Endothelial cell of umbilical vein (primary cell): ENCODE results near the gene TUBB4A. TPM values are rescaled to one million over a fixed set of nuclear protein-coding genes. Genes with fewer than 3 reads are reported as not detected.

ENCODE experiments used
- BruUV-seq: library from RNA; stranded (reverse); fragments of 400-500 nt; replicated peaks from 2 replicates; lab custom pipeline; 2021; lab: Mats Ljungman, UMichigan
- CTCF ChIA-PET: fragments of 300-600, 350-600 bp; sonication (Branson Sonifier 250); formaldehyde crosslinking; loops from one replicate; lab custom pipeline; 2021; ENCODE audit warnings: antibody characterized with exemption, inconsistent platforms; lab: Charles Lee
- POLR2A ChIA-PET: fragments of 300-600, 350-600 bp; sonication (Branson Sonifier 250); formaldehyde crosslinking; loops from one replicate; lab custom pipeline; 2021; ENCODE audit warnings: antibody characterized with exemption, inconsistent platforms; lab: Charles Lee
- DNase-seq: peaks from one replicate; pipeline ENCODE4 v3.0.0-alpha.2; 2011; ENCODE audit warnings: low read depth, low spot score
- FAIRE-seq: peaks from 2 replicates; lab custom pipeline; 2011; peaks lifted over from hg19 to GRCh38; lab: Jason Lieb, UNC
- H2AFZ ChIP-seq: 2 replicates; pipeline ENCODE4 v1.6.0; 2012; ENCODE audit warnings: low read depth, low read length, control low read depth, inconsistent platforms
- H3K27ac ChIP-seq: 2 replicates; pipeline ENCODE4 v1.5.1; 2011; ENCODE audit warnings: low read depth, mild to moderate bottlenecking, control low read depth, low read length, moderate library complexity; ENCODE audit not compliant: insufficient read depth
- H3K27me3 ChIP-seq, 2 experiments: 2 replicates each; pipeline versions ENCODE4 v1.6.0 to v1.6.1; 2011; ENCODE audit warnings: low read length in 2 of 2, mixed read lengths in 1 of 2; ENCODE audit not compliant: control insufficient read depth in 2 of 2, insufficient read depth in 2 of 2
- H3K36me3 ChIP-seq, 2 experiments: 2 replicates in 1 of 2; 3 replicates in 1 of 2; pipeline ENCODE4 v1.5.1; 2011; ENCODE audit warnings: low read length in 2 of 2, mild to moderate bottlenecking in 1 of 2, moderate library complexity in 1 of 2; ENCODE audit not compliant: control insufficient read depth in 2 of 2, insufficient read depth in 2 of 2; ENCODE audit errors: extremely low read depth in 1 of 2
- H3K4me1 ChIP-seq: 3 replicates; pipeline ENCODE4 v1.5.1; 2011; ENCODE audit warnings: mild to moderate bottlenecking, low read length; ENCODE audit not compliant: control insufficient read depth, insufficient read depth; ENCODE audit errors: extremely low read depth
- H3K4me2 ChIP-seq: 2 replicates; pipeline ENCODE4 v1.6.1; 2011; ENCODE audit warnings: low read length, control low read depth, mixed read lengths; ENCODE audit not compliant: insufficient read depth
- H3K4me3 ChIP-seq, 3 experiments: fragments of 200-600 bp in 1 of 3; sonication (generic), shearing (Covaris generic) in 1 of 3; replicated peaks in 1 of 3; 2 replicates each; pipeline ENCODE4 v1.5.1; 2011 to 2016; ENCODE audit warnings: control low read depth in 3 of 3, low read length in 3 of 3, mild to moderate bottlenecking in 2 of 3, inconsistent platforms in 1 of 3, low read depth in 1 of 3, moderate library complexity in 1 of 3; ENCODE audit not compliant: insufficient read depth in 1 of 3
- H3K79me2 ChIP-seq: 2 replicates; pipeline ENCODE4 v1.6.0; 2012; ENCODE audit warnings: low read length, inconsistent platforms; ENCODE audit not compliant: control insufficient read depth, insufficient read depth
- H3K9ac ChIP-seq: replicated peaks from 2 replicates; pipeline ENCODE3; 2011; ENCODE audit warnings: low read length, control low read depth; ENCODE audit not compliant: insufficient read depth; ENCODE audit errors: extremely low read depth
- H3K9me1 ChIP-seq: replicated peaks from 3 replicates; pipeline ENCODE4 v1.6.0; 2011; ENCODE audit warnings: mild to moderate bottlenecking, low read length; ENCODE audit not compliant: control insufficient read depth, insufficient read depth; ENCODE audit errors: extremely low read depth
- H3K9me3 ChIP-seq: replicated peaks from 2 replicates; pipeline ENCODE4 v1.5.1; 2012; ENCODE audit warnings: low read length, inconsistent platforms; ENCODE audit not compliant: control insufficient read depth, insufficient read depth
- H4K20me1 ChIP-seq: replicated peaks from 2 replicates; pipeline ENCODE3; 2011; ENCODE audit warnings: mild to moderate bottlenecking, low read length; ENCODE audit not compliant: control insufficient read depth, insufficient read depth; ENCODE audit errors: extremely low read depth
- EZH2 ChIP-seq: IDR thresholded peaks from 2 replicates; pipeline ENCODE4 v1.6.1; 2012; ENCODE audit warnings: borderline replicate concordance, low read depth, mild to moderate bottlenecking, moderate library complexity, low read length, inconsistent platforms; ENCODE audit not compliant: severe bottlenecking
- GATA2 ChIP-seq: IDR thresholded peaks from 2 replicates; pipeline ENCODE4 v1.7.0; 2011; ENCODE audit warnings: low read depth, mild to moderate bottlenecking, moderate library complexity, mixed read lengths, low read length; ENCODE audit not compliant: insufficient read length, insufficient read depth
- JUN ChIP-seq: IDR thresholded peaks from 2 replicates; pipeline ENCODE4 v1.6.1; 2011; ENCODE audit warnings: borderline replicate concordance, low read depth; ENCODE audit not compliant: insufficient read length, insufficient read depth
- MYC ChIP-seq: IDR thresholded peaks from one replicate; pipeline ENCODE4 v1.6.1; 2011; ENCODE audit warnings: mild to moderate bottlenecking, low read depth, low read length
- POLR2A ChIP-seq: IDR thresholded peaks from 2 replicates; pipeline ENCODE4 v1.6.1; 2012; ENCODE audit warnings: low read depth, mild to moderate bottlenecking, control low read depth, low read length
- POLR2AphosphoS5 ChIP-seq: IDR thresholded peaks from 2 replicates; pipeline ENCODE4 v1.6.1; 2012; ENCODE audit warnings: low read depth, mild to moderate bottlenecking, control low read depth, low read length, moderate library complexity; ENCODE audit not compliant: insufficient read depth
- dilution Hi-C: fragments of 300-500 bp; cut with MboI; formaldehyde crosslinking; loops from one replicate; pipeline ENCODE4 v1.15.0; 2019; ENCODE audit warnings: low sequenced_read_pairs; ENCODE audit not compliant: extremely low pct_ligation_motif_present
- intact Hi-C: fragments of 100-400 bp; cut with micrococcal nuclease; formaldehyde crosslinking; loops from one replicate; pipeline ENCODE4 v1.10.0; 2022
- polyA plus RNA-seq, 4 experiments: library from polyadenylated mRNA; depleted of rRNA in 3 of 4; stranded (reverse) in 3 of 4; unstranded in 1 of 4; fragments of >200 nt; gene quantifications; 2 replicates each; pipeline versions ENCODE4 v1.2.1 to v1.2.3, GENCODE V29; 2011 to 2012; ENCODE audit warnings: missing spikeins in 1 of 4
- total RNA-seq: library from RNA; stranded (reverse); gene quantifications from 2 replicates; pipeline ENCODE4 v1.2.3, GENCODE V29; 2021
- TF ChIP-seq, protein P1 (sequence below), 2 donors: IDR thresholded peaks; 1 replicate in 1 of 2; 2 replicates in 1 of 2; pipeline ENCODE4 v1.5.1; 2011; ENCODE audit warnings: low read length in 2 of 2, mild to moderate bottlenecking in 2 of 2, moderate library complexity in 2 of 2, control low read depth in 1 of 2, inconsistent platforms in 1 of 2, low read depth in 1 of 2; ENCODE audit not compliant: insufficient read depth in 1 of 2; ENCODE audit errors: extremely low read depth in 1 of 2
- TF ChIP-seq, protein P2 (sequence below): IDR thresholded peaks from 2 replicates; pipeline ENCODE4 v1.6.1; 2011; ENCODE audit not compliant: insufficient read depth, insufficient read length

The TUBB4A gene
- total and polyA plus RNA-seq, 2 donors (not counting 3 experiments of a cell fraction or from before 2014, with no cell fraction given), result not detected

DNA sequence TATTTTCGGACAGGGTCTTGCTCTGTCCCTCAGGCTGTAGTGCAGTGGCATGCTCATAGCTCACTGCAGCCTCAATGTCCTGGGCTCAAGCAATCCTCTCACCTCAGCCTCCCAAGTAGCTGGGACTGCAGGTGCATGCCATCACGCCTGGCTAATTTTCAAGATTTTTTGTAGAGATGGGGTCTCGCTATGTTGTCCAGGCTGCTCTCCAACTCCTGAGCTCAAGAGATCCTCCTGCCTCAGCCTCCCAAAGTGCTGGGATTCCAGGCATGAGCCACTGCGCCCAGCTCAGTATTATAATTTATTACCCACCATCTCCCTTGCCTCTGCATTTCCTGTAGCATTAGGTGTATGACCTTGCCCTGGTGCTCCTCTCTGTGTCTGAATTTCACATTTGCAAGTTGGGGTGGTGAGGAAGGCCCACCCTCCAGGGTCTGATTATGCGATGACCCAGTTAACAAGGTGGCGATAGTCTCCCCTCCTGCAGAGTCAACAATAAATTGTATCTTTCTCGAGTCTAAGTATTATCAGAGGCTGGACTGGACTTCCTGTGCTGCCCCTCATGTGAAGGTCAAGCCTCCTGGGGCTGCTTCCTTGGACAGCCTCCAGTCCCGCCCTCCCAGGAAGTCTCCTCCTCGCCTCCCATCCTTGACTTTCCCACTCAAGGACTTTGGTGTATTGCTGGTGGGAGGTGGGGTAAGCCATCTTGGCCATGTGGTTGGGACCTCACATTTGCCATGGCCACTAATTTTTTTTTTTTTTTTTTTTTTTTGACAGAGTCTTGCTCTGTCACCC is 1.5 kb upstream of the TUBB4A start:
- no peak overlapping the region for H3K9ac ChIP-seq
- H3K27me3 ChIP-seq, result peaks cover 16 to 24% of the 10 kb centered on the region in 2 experiments
- no peaks in the 10 kb centered on the region for H3K9me1 ChIP-seq
- ChIA-PET POLR2A (no interaction called here), CTCF (interaction anchor here (1.1 kb wide), 1 partner anchor 21 kb away, joined by 3 read pairs; no protein-coding TSS in a partner anchor)
- no peak overlapping the region for H3K4me2 ChIP-seq
- no peaks in the 10 kb centered on the region for H3K36me3 ChIP-seq
- FAIRE-seq (no peak), DNase-seq (no peak)
- no peaks in the 10 kb centered on the region for H3K9me3 ChIP-seq
- no peak overlapping the region for H3K4me3 ChIP-seq
- no peaks in the 10 kb centered on the region for H3K79me2 ChIP-seq
- H3K4me1 ChIP-seq, result no peaks in the 10 kb centered on the region
- intact Hi-C loops, result no loop called here
- H4K20me1 ChIP-seq, result no peaks in the 10 kb centered on the region
- H3K27ac ChIP-seq, result no peak overlapping the region
- H2AFZ ChIP-seq, result no peak overlapping the region
- dilution Hi-C loops, result no loop called here
- BruUV-seq, result no TSS peak
- TF ChIP-seq, protein P1, sequence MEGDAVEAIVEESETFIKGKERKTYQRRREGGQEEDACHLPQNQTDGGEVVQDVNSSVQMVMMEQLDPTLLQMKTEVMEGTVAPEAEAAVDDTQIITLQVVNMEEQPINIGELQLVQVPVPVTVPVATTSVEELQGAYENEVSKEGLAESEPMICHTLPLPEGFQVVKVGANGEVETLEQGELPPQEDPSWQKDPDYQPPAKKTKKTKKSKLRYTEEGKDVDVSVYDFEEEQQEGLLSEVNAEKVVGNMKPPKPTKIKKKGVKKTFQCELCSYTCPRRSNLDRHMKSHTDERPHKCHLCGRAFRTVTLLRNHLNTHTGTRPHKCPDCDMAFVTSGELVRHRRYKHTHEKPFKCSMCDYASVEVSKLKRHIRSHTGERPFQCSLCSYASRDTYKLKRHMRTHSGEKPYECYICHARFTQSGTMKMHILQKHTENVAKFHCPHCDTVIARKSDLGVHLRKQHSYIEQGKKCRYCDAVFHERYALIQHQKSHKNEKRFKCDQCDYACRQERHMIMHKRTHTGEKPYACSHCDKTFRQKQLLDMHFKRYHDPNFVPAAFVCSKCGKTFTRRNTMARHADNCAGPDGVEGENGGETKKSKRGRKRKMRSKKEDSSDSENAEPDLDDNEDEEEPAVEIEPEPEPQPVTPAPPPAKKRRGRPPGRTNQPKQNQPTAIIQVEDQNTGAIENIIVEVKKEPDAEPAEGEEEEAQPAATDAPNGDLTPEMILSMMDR (IDR thresholded peaks at IDR 0.05; ENCODE audit: extremely low read depth in 1 of 2, insufficient read depth in 1 of 2, low read depth in 1 of 2, low read length in 2 of 2), result no peak
- TF ChIP-seq POLR2A (no peak), POLR2AphosphoS5 (no peak), MYC (no peak), JUN (no peak), GATA2 (no peak), EZH2 (no peak)
- TF ChIP-seq, protein P2, sequence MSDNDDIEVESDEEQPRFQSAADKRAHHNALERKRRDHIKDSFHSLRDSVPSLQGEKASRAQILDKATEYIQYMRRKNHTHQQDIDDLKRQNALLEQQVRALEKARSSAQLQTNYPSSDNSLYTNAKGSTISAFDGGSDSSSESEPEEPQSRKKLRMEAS, result no peak
